ENCODE measurements around the gene CRKL. TPM values are rescaled to one million over a fixed set of nuclear protein-coding genes. Genes with fewer than 3 reads are reported as not detected.

CRKL gene
- total RNA-seq, 1 donor from 2014 or later: 102 TPM

- Mint-ChIP-seq H3K36me3 (ENCODE audit: low read depth) (no peaks in the 10 kb centered on the region), H3K4me3 (no peak overlapping the region), H3K4me1 (peaks cover 32% of the 10 kb centered on the region), H3K27me3 (ENCODE audit: low read depth) (no peaks in the 10 kb centered on the region), H3K27ac (ENCODE audit: unreplicated experiment) (no peak overlapping the region), H3K9me3 (no peaks in the 10 kb centered on the region)
- TF ChIP-seq, protein P1, sequence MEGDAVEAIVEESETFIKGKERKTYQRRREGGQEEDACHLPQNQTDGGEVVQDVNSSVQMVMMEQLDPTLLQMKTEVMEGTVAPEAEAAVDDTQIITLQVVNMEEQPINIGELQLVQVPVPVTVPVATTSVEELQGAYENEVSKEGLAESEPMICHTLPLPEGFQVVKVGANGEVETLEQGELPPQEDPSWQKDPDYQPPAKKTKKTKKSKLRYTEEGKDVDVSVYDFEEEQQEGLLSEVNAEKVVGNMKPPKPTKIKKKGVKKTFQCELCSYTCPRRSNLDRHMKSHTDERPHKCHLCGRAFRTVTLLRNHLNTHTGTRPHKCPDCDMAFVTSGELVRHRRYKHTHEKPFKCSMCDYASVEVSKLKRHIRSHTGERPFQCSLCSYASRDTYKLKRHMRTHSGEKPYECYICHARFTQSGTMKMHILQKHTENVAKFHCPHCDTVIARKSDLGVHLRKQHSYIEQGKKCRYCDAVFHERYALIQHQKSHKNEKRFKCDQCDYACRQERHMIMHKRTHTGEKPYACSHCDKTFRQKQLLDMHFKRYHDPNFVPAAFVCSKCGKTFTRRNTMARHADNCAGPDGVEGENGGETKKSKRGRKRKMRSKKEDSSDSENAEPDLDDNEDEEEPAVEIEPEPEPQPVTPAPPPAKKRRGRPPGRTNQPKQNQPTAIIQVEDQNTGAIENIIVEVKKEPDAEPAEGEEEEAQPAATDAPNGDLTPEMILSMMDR (conservative IDR thresholded peaks at IDR 0.05): no peak
- no peak for DNase-seq (ENCODE audit: low read depth, low spot score)
Observed at GRCh38 chr22:20975541-20976290, 58.5 kb downstream of the CRKL start.

GRCh38 chr22:20976291-20976877 is 59.2 kb downstream of the CRKL start:
- no peaks in the 10 kb centered on the region for H3K27me3 Mint-ChIP-seq (ENCODE audit: low read depth)
- no peak overlapping the region for H3K4me3 Mint-ChIP-seq
- no peaks in the 10 kb centered on the region for H3K36me3 Mint-ChIP-seq (ENCODE audit: low read depth)
- TF ChIP-seq, protein P1 (conservative IDR thresholded peaks at IDR 0.05): no peak
- H3K4me1 Mint-ChIP-seq: peaks cover 33% of the 10 kb centered on the region
- H3K27ac Mint-ChIP-seq (ENCODE audit: unreplicated experiment): no peak overlapping the region
- H3K9me3 Mint-ChIP-seq: no peaks in the 10 kb centered on the region
- no peak for DNase-seq (ENCODE audit: low read depth, low spot score)

DNA sequence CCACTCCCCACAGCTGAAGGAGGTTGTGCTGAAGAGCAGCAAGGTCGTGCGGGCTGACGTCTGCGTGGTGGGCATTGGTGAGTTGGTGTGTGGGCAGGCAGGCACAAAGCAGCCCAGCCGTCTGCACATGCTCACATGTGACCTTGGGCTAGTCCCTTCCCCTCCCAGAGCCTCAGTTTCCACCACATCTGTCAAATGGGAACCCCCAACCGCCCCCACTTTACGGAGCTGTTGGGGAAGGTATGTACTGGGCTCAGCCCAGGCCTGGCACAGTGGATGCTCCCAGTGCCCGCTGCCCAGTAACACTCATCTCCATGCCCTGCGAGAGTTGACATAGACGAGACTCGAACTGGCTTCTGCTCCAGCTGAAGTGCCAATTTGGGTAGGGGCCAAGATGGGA is 59.8 kb downstream of the CRKL start:
- H3K4me3 Mint-ChIP-seq: peak overlapping the region; percentile 71
- peaks cover 31% of the 10 kb centered on the region for H3K4me1 Mint-ChIP-seq
- no peaks in the 10 kb centered on the region for H3K36me3 Mint-ChIP-seq (ENCODE audit: low read depth)
- H3K27me3 Mint-ChIP-seq (ENCODE audit: low read depth): no peaks in the 10 kb centered on the region
- H3K27ac Mint-ChIP-seq (ENCODE audit: unreplicated experiment): no peak overlapping the region
- DNase-seq (ENCODE audit: low read depth, low spot score): no peak
- TF ChIP-seq, protein P1 (conservative IDR thresholded peaks at IDR 0.05): no peak
- H3K9me3 Mint-ChIP-seq: no peaks in the 10 kb centered on the region

DNA sequence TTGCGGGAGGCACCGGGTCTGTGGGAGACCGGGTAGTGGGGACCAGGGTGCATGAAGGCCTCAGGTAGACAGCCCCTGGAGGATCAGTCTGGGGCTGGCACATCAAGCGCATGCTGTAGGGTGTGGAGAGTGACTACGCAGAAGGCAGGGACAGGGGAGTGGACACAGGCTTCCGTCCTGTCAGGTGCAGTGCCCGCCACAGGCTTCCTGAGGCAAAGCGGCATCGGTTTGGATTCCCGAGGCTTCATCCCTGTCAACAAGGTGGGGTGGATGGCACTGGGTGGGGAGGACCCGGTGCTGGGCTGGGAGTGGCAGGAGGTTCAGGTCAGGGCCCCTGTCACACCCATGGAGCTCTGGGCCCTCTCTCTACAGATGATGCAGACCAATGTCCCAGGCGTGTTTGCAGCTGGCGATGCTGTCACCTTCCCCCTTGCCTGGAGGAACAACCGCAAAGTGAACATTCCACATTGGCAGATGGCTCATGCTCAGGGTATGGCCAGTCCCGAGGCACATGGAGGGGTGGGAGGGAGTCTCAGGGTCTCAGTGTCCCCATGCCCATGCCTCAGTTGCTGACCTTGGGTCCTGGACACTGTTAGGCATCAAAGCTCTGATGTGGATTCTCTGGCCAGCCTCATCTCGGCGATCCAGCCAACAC is 60.4 kb downstream of the CRKL start:
- no peaks in the 10 kb centered on the region for H3K9me3 Mint-ChIP-seq
- no peaks in the 10 kb centered on the region for H3K27me3 Mint-ChIP-seq (ENCODE audit: low read depth)
- H3K27ac Mint-ChIP-seq (ENCODE audit: unreplicated experiment): no peak overlapping the region
- TF ChIP-seq, protein P1 (conservative IDR thresholded peaks at IDR 0.05): no peak
- no peaks in the 10 kb centered on the region for H3K36me3 Mint-ChIP-seq (ENCODE audit: low read depth)
- DNase-seq (ENCODE audit: low read depth, low spot score): no peak
- peak overlapping the region; percentile 71 for H3K4me3 Mint-ChIP-seq
- peaks cover 30% of the 10 kb centered on the region for H3K4me1 Mint-ChIP-seq

GRCh38 chr22:20978419-20978818 is 61.2 kb downstream of the CRKL start:
- H3K27ac Mint-ChIP-seq (ENCODE audit: unreplicated experiment): no peak overlapping the region
- TF ChIP-seq, protein P1 (conservative IDR thresholded peaks at IDR 0.05): no peak
- DNase-seq (ENCODE audit: low read depth, low spot score): no peak
- no peaks in the 10 kb centered on the region for H3K9me3 Mint-ChIP-seq
- H3K4me1 Mint-ChIP-seq: peaks cover 37% of the 10 kb centered on the region
- no peaks in the 10 kb centered on the region for H3K27me3 Mint-ChIP-seq (ENCODE audit: low read depth)
- peak overlapping the region; percentile 89 for H3K4me3 Mint-ChIP-seq
- H3K36me3 Mint-ChIP-seq (ENCODE audit: low read depth): no peaks in the 10 kb centered on the region
